ENCODE measurements around the gene ADAMTSL2. TPM values are rescaled to one million over a fixed set of nuclear protein-coding genes. Genes with fewer than 3 reads are reported as not detected.

Gene ADAMTSL2
- polyA plus RNA-seq, 1 donor (not counting 4 experiments of a cell fraction or from before 2014, with no cell fraction given), result not detected

GRCh38 chr9:133507246-133507965 lies 27.1 kb upstream of the ADAMTSL2 start:
- Histone ChIP-seq H3K4me1 (ENCODE audit: control insufficient read depth, extremely low read depth, insufficient read depth, low read length) (peaks cover 12% of the 10 kb centered on the region), H3K9ac (ENCODE audit: control insufficient read depth, extremely low read depth, insufficient read depth, low read length) (no peak overlapping the region), H3K27me3 (ENCODE audit: control insufficient read depth, extremely low read depth, insufficient read depth, low read length) (peaks cover 8% of the 10 kb centered on the region), H3K9me3 (ENCODE audit: control insufficient read depth, low read depth, low read length) (peaks cover 2% of the 10 kb centered on the region), H3K36me3 (ENCODE audit: control insufficient read depth in 2 of 2, extremely low read depth in 1 of 2, insufficient read depth in 2 of 2, low read length in 2 of 2) (no peaks in the 10 kb centered on the region), H2AFZ (ENCODE audit: control insufficient read depth, low read length) (no peak overlapping the region), H3K79me2 (ENCODE audit: control insufficient read depth, insufficient read depth, low read length) (no peaks in the 10 kb centered on the region), H3K4me2 (ENCODE audit: control insufficient read depth, extremely low read depth, insufficient read depth, low read depth, low read length) (no peak overlapping the region), H3K27ac (ENCODE audit: control insufficient read depth, insufficient read depth, low read length) (no peak overlapping the region), H4K20me1 (ENCODE audit: control insufficient read depth, extremely low read depth, insufficient read depth, low read length) (no peaks in the 10 kb centered on the region), H3K4me3 (ENCODE audit: control insufficient read depth in 2 of 3, extremely low read depth in 1 of 3, insufficient read depth in 2 of 3, low read depth in 1 of 3, low read length in 3 of 3) (no peak overlapping the region), H3K9me1 (ENCODE audit: control insufficient read depth, extremely low read depth, insufficient read depth, low read length) (no peaks in the 10 kb centered on the region)
- no peak for DNase-seq (ENCODE audit: low read depth, low spot score)
- no peak for FAIRE-seq
- no peak for TF ChIP-seq CTCF (optimal IDR thresholded peaks at IDR 0.05 in 1 of 3, IDR thresholded peaks at IDR 0.05 in 1 of 3, conservative IDR thresholded peaks at IDR 0.05 in 1 of 3; ENCODE audit: extremely low read depth in 1 of 3, insufficient read depth in 2 of 3, low read length in 3 of 3)
- no peak for TF ChIP-seq EZH2 (IDR thresholded peaks at IDR 0.05; ENCODE audit: low read length)
- dilution Hi-C loops (cut with MboI; ENCODE audit: extremely low pct_ligation_motif_present, low sequenced_read_pairs), result no loop called here

GRCh38 chr9:133508046-133508445 lies 26.5 kb upstream of the ADAMTSL2 start:
- H3K4me2 ChIP-seq (ENCODE audit: control insufficient read depth, extremely low read depth, insufficient read depth, low read depth, low read length), result no peak overlapping the region
- no peaks in the 10 kb centered on the region for H3K9me1 ChIP-seq (ENCODE audit: control insufficient read depth, extremely low read depth, insufficient read depth, low read length)
- TF ChIP-seq EZH2 (IDR thresholded peaks at IDR 0.05; ENCODE audit: low read length) (no peak), CTCF (optimal IDR thresholded peaks at IDR 0.05 in 1 of 3, IDR thresholded peaks at IDR 0.05 in 1 of 3, conservative IDR thresholded peaks at IDR 0.05 in 1 of 3; ENCODE audit: extremely low read depth in 1 of 3, insufficient read depth in 2 of 3, low read length in 3 of 3) (no peak)
- no peaks in the 10 kb centered on the region for H4K20me1 ChIP-seq (ENCODE audit: control insufficient read depth, extremely low read depth, insufficient read depth, low read length)
- no peak for DNase-seq (ENCODE audit: low read depth, low spot score)
- dilution Hi-C loops (cut with MboI; ENCODE audit: extremely low pct_ligation_motif_present, low sequenced_read_pairs), result no loop called here
- H3K27me3 ChIP-seq (ENCODE audit: control insufficient read depth, extremely low read depth, insufficient read depth, low read length), result peaks cover 8% of the 10 kb centered on the region
- no peak overlapping the region for H3K27ac ChIP-seq (ENCODE audit: control insufficient read depth, insufficient read depth, low read length)
- peaks cover 2% of the 10 kb centered on the region for H3K9me3 ChIP-seq (ENCODE audit: control insufficient read depth, low read depth, low read length)
- H3K4me3 ChIP-seq (ENCODE audit: control insufficient read depth in 2 of 3, extremely low read depth in 1 of 3, insufficient read depth in 2 of 3, low read depth in 1 of 3, low read length in 3 of 3), result no peak overlapping the region
- H2AFZ ChIP-seq (ENCODE audit: control insufficient read depth, low read length), result no peak overlapping the region
- no peaks in the 10 kb centered on the region for H3K79me2 ChIP-seq (ENCODE audit: control insufficient read depth, insufficient read depth, low read length)
- H3K4me1 ChIP-seq (ENCODE audit: control insufficient read depth, extremely low read depth, insufficient read depth, low read length), result peaks cover 12% of the 10 kb centered on the region
- no peaks in the 10 kb centered on the region for H3K36me3 ChIP-seq (ENCODE audit: control insufficient read depth in 2 of 2, extremely low read depth in 1 of 2, insufficient read depth in 2 of 2, low read length in 2 of 2)
- no peak for FAIRE-seq
- H3K9ac ChIP-seq (ENCODE audit: control insufficient read depth, extremely low read depth, insufficient read depth, low read length), result no peak overlapping the region
